GM19324 (cell line): Measurements from ENCODE around the gene FOXI1.

Source experiments
- ATAC-seq: cut with Tn5 transposase; IDR thresholded peaks from one replicate; pipeline ENCODE4 v1.9.1; 2021; ENCODE audit warnings: mild to moderate bottlenecking, moderate library complexity; ENCODE audit not compliant: unreplicated experiment, low FRiP score

The FOXI1 gene

GRCh38 chr5:170105642-170106611 is at the start of gene FOXI1:
TSS of gene FOXI1 (plus strand) at chr5:170105897. CDS start at chr5:170105958, 61 bp downstream.
- ATAC-seq = no peak

- no peak for ATAC-seq
Measured at GRCh38 chr5:170056561-170057267, 49.0 kb upstream of the FOXI1 start.

GRCh38 chr5:170057311-170057710 is 48.4 kb upstream of the FOXI1 start:
- ATAC-seq = no peak

- no peak for ATAC-seq
Measured at GRCh38 chr5:170059221-170059620, 46.5 kb upstream of the FOXI1 start.

- no peak for ATAC-seq
Measured at GRCh38 chr5:170067152-170067551, 38.5 kb upstream of the FOXI1 start.

- ATAC-seq = no peak
Measured at GRCh38 chr5:170067574-170068170, 38.0 kb upstream of the FOXI1 start.

- no peak for ATAC-seq
Measured at GRCh38 chr5:170069512-170069911, 36.2 kb upstream of the FOXI1 start.

- no peak for ATAC-seq
Measured at GRCh38 chr5:170070556-170071412, 34.9 kb upstream of the FOXI1 start.

- ATAC-seq = no peak
Measured at GRCh38 chr5:170071748-170072147, 33.9 kb upstream of the FOXI1 start.

GRCh38 chr5:170075696-170076095 is 30.0 kb upstream of the FOXI1 start:
- no peak for ATAC-seq

GRCh38 chr5:170076211-170076610 is 29.5 kb upstream of the FOXI1 start:
- ATAC-seq = no peak

GRCh38 chr5:170076739-170077138 is 29.0 kb upstream of the FOXI1 start:
- ATAC-seq = no peak

GRCh38 chr5:170077526-170077925 is 28.2 kb upstream of the FOXI1 start:
- no peak for ATAC-seq

GRCh38 chr5:170078458-170078857 is 27.2 kb upstream of the FOXI1 start:
- no peak for ATAC-seq

- ATAC-seq = no peak
Measured at GRCh38 chr5:170078931-170079330, 26.8 kb upstream of the FOXI1 start.

GRCh38 chr5:170080217-170080616 is 25.5 kb upstream of the FOXI1 start:
- ATAC-seq = no peak

GRCh38 chr5:170080786-170081445 is 24.8 kb upstream of the FOXI1 start:
- ATAC-seq = no peak

- no peak for ATAC-seq
Measured at GRCh38 chr5:170081616-170082015, 24.1 kb upstream of the FOXI1 start.

- ATAC-seq = no peak
Measured at GRCh38 chr5:170082701-170083100, 23.0 kb upstream of the FOXI1 start.
